K562 treated with DMSO at 1 percent for 48 hours (cell line): Measurements from ENCODE around the gene ENTREP1. TPM values are rescaled to one million over a fixed set of nuclear protein-coding genes. Genes with fewer than 3 reads are reported as not detected.

Experiments
- total RNA-seq: library from RNA; unstranded; fragments of 300-600 nt; gene quantifications from 2 replicates; pipeline ENCODE4 v1.2.3, GENCODE V29; 2022; ENCODE audit warnings: low replicate concordance; ENCODE audit errors: extremely low read depth

ENTREP1 gene
- not detected in 2 replicates for total RNA-seq

GRCh38 chr9:69324549-69325401, at the start of gene ENTREP1:
ENTREP1 (plus strand) TSS chr9:69325215; CDS start chr9:69325310, 95 bp downstream.

Other genes with a start within 250 kb of the ENTREP1 start
- not detected in 2 replicates for gene TJP2, start 150.9 kb upstream of the ENTREP1 start, total RNA-seq